ENCODE data around the gene ZNF346.

Gene ZNF346

DNA sequence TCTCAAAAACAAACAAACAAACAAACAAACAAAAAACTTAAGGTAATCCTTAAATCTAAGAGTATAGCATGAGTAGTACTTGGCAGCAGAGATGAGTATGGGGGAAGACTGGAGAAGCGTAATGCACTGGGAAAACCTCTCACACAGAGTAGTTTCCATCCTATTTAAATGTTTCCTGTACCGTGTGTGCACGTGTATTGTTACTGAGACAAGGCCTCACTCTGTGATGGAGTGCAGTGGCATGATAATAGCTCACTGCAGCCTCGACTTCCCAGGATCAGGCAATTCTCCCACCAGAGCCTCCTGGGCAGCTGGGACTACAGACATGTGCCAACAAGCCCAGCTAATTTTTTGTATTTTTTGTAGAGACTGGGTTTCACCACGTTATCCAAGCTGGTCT lies 18.8 kb upstream of the ZNF346 start:
- H3K4me3 ChIP-seq (ENCODE audit: low read depth, low read length), result no peak overlapping the region
- TF ChIP-seq, protein P1, sequence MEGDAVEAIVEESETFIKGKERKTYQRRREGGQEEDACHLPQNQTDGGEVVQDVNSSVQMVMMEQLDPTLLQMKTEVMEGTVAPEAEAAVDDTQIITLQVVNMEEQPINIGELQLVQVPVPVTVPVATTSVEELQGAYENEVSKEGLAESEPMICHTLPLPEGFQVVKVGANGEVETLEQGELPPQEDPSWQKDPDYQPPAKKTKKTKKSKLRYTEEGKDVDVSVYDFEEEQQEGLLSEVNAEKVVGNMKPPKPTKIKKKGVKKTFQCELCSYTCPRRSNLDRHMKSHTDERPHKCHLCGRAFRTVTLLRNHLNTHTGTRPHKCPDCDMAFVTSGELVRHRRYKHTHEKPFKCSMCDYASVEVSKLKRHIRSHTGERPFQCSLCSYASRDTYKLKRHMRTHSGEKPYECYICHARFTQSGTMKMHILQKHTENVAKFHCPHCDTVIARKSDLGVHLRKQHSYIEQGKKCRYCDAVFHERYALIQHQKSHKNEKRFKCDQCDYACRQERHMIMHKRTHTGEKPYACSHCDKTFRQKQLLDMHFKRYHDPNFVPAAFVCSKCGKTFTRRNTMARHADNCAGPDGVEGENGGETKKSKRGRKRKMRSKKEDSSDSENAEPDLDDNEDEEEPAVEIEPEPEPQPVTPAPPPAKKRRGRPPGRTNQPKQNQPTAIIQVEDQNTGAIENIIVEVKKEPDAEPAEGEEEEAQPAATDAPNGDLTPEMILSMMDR (conservative IDR thresholded peaks at IDR 0.05; ENCODE audit: low read depth, low read length), result no peak
- DNase-seq (ENCODE audit: low read depth), result no peak

DNA sequence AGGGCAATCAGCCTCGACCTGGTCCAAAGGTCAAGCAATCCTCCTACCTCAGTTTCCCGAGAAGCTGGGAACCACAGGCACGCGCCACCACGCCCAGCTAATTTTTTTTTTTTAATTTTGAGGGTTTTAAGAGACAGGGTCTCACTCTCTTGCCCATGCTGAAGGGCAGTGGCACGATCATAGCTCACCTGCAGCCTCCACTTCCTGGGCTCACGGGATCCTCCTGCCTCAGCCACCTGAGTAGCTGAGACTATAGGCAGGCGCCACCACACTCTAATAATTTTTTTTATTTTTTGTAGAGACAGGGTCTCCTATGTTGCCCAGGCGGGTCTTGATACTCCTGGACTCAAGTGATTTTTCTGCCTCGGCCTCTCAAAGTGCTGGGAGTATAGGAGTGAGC lies 17.5 kb upstream of the ZNF346 start:
- TF ChIP-seq, protein P1 (conservative IDR thresholded peaks at IDR 0.05; ENCODE audit: low read depth, low read length), result no peak
- DNase-seq (ENCODE audit: low read depth), result no peak
- H3K4me3 ChIP-seq (ENCODE audit: low read depth, low read length), result peak overlapping the region; percentile 93

DNA sequence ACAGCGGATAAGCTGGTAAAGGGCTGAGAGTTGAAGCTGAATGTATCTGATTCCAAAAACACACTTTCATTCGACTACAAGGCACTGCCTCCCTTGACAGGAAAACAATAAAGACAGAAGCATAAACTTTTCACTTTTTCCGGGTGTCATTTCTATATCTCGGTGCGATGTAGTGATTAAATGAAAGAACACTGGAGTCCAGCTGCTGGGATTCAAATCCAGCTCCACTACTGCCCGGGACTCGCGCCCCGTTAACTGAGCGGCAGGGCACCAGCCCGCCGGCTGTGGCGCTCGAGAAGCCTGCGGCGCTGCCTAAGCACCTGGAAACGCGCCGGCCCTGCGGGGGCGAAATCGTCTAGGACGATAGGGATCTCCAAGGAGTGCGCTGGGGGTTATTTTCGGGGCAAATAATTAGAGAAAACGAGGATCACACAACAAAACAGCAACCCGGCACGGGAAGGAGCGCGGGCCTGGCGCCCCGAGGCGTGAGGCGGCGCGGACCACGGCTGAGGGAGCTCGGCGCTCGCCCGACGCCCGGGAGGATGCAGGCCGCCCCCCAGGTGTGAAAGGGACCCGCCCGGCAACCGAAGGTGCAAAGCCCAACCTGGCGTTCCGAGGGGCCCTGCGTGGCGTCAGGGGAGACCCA lies 16.8 kb upstream of the ZNF346 start:
- H3K4me3 ChIP-seq (ENCODE audit: low read depth, low read length), result peak overlapping the region; percentile 93
- DNase-seq (ENCODE audit: low read depth), result peak; percentile 80
- TF ChIP-seq, protein P1 (conservative IDR thresholded peaks at IDR 0.05; ENCODE audit: low read depth, low read length), result peak; percentile 69

DNA sequence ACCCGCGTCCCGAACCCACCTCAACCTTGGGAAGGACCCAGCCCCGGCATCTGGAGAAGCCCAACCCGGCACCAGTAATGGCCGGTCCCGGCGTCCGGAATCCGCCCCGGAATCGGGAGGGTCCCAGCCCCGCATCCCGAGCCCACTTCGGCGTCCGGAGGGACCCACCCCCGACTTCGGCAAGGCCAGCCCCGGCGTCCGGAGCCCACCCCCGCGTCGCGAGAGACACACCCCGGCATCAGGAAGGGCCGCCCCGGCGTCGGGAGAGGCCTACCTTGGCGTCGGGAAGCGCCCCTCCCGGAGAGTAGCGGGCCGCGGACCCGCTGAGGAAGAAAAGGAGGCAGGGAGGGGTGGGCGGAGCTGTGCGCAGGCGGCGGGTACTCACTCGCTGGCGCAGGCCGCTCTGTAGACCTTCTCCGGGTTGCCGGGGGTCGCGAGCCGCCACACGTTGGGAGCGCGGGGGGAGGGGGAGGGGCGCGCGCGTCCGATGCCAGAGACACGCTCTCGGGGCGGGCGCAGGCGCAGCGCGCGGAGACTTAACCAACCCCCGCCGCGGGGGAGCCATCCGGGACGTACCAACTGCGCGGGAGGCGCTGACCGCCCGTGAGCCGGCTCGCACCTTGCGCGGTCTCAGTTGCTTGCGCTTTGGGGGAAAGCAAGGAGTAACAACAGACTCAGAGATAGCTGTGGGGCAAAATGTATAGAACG lies 16.1 kb upstream of the ZNF346 start, which contains the start of gene UIMC1:
TSS of gene UIMC1 (minus strand) at position 515 of the 708 bp plus-strand sequence. CDS start 24,164 bp downstream, outside the sequence.
- H3K4me3 ChIP-seq (ENCODE audit: low read depth, low read length), result peak within 1 kb of the TSS; percentile 93
- peak; percentile 95 for DNase-seq (ENCODE audit: low read depth)
- TF ChIP-seq, protein P1 (conservative IDR thresholded peaks at IDR 0.05; ENCODE audit: low read depth, low read length), result no peak

DNA sequence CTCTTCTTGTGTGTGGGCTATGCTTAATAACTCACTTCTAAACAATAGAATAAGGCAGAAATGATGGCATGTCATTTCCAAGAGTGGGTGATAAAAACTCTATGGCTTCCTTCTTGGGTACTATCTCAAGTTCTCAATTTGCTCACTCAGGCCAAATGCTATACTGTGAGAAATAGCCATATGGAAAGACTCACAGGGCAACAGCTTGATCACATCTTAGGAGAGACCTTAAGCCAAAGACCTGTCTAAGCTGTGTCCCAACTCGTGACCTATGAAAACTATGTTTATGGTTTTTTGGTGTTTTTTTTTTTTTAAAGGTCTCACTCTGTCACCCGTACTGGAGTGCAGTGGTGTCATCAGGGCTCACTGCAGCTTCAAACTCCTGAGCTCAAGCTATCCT lies 13.8 kb upstream of the ZNF346 start:
- no peak for DNase-seq (ENCODE audit: low read depth)
- TF ChIP-seq, protein P1 (conservative IDR thresholded peaks at IDR 0.05; ENCODE audit: low read depth, low read length), result no peak
- no peak overlapping the region for H3K4me3 ChIP-seq (ENCODE audit: low read depth, low read length)

DNA sequence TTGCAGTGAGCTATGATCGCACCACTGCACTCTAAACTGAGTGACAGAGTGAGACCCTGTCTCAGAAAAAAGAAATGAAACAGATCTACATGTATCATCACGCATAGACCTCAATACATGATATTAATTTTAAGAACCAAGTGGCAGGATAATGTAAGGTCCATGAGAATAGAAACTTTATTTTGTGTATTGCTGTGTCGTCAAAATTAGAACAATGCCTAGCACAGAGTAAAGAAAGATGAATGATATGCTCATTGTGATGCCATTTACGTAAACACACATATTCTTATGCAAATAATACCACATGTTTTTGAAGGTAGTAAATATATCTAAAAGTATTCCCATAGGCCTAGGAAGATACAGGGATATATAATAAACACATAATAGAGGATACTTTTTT lies 12.3 kb upstream of the ZNF346 start:
- no peak for DNase-seq (ENCODE audit: low read depth)
- TF ChIP-seq, protein P1 (conservative IDR thresholded peaks at IDR 0.05; ENCODE audit: low read depth, low read length), result no peak
- no peak overlapping the region for H3K4me3 ChIP-seq (ENCODE audit: low read depth, low read length)
